GM21526 (cell line): Measurements from ENCODE around the gene TRAPPC2L.

ENCODE experiments used
- ATAC-seq: cut with Tn5 transposase; IDR thresholded peaks from one replicate; pipeline ENCODE4 v1.9.1; 2021; ENCODE audit warnings: moderate library complexity; ENCODE audit not compliant: unreplicated experiment, low FRiP score

The TRAPPC2L gene

DNA sequence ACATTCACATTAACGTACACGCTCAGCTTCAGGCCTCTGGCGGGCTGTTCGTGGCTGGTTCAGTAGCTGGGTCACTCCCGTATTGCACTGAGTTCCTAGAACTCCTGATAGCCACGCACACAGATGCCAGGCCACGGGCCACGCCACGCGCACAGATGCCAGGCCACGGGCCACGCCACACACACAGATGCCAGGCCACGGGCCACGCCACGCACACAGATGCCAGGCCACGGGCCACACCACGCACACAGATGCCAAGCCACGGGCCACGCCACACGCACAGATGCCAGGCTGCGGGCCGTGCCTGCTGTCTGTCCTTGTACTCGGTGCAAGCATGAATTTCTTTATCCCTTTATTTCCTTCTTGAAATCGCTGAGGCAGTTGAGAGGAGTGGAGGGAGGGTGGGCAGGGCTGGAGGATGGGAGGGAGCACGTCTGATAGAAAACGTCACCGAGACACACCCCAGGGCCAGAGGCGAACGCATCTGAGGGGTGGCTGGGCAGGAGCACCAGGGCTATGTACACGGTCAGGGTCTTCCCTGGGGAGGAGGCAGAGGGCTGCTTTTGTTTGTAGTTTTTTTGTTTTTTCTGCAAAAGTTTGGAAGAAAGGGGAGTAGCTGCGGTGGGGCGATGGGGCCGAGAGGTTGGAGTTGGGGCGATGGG lies 18.1 kb downstream of the TRAPPC2L start:
- ATAC-seq, result no peak

DNA sequence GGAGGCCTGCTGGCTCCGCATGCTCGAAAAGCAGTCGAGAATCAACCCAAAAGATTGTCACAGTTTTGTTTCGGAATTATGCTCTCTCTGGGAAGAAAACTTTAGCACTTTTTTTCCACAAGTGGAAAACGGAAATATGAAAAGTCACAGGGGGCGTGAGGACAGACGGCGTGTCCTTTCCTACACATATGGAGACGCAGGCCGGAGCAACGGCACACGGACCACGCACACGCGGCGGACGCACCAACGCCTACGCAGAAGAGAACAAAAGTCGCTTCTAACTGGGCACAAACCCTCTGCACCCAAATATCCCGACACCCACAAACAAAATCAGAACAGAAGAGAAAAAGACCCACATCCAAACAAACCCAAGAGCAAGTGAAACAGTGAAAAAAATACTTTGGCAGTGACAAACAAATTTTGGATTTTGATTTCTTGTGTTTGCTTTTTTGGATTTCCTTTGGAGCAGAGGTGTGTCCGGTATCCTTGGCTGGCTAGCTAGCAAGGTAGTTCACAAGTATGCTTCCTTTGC lies 18.8 kb downstream of the TRAPPC2L start:
- ATAC-seq, result no peak

DNA sequence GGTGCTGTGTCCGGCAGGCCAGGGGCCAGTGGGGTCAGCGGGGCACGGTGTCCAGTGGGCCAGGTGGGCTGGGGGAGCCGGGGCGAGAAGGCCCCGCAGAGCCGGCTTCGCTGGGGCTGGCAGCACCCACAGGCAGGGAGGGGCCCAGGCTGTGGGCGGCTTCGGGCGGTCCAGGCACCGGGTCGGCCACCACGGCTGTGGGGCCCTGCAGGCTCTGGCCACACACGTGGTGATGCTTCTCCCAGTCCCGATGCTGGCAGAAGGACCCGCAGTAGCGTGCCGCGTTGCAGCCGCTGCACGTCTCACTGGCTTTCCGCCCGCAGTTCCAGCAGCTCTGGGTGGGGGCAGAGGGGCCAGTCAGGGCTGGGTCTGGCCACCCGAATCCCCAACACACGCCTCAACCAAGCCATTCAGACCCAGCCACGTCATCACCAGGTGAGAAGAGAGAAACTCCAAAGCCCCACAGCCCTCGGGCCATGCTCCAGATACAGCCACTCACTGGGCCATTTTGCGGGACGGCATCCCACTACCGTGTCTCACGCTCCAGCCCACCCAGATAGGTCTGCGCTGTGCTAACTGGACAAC lies 20.1 kb downstream of the TRAPPC2L start:
- no peak for ATAC-seq

DNA sequence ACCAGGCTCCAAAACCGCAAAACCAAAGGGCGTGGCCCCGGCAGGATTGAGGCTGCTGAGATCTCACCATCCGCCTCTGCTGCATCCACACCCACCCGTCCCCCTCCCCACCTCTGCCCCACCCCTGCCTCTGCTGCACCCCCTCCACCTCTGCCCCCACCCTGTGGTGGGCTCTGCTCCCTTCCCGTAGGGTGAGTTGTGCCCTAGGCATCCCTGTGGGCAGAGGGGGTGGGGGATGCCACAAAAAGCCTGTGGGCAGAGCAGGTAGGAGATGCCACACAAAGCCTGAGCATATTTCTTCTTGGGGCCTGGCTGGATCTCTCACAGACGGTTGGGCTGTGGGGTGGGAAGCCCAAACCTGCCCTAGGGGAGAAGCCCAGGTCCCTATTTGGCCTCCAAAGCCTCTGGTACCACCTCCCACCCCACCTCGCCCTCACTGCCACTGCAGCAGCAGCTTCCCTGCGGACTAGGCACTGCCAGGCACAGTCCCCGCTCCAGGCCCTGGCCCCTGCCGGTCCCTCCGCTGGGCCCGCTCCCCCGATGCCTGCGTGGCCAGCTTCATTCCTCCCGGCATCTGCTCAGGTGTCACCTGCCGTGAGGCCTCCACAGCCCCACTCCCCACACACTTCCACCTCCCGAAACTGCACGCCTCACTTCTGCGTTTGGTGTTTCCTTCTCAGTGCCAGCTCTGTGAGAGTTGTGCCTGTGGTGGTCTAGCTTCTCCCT lies 20.8 kb downstream of the TRAPPC2L start:
- ATAC-seq, result no peak

DNA sequence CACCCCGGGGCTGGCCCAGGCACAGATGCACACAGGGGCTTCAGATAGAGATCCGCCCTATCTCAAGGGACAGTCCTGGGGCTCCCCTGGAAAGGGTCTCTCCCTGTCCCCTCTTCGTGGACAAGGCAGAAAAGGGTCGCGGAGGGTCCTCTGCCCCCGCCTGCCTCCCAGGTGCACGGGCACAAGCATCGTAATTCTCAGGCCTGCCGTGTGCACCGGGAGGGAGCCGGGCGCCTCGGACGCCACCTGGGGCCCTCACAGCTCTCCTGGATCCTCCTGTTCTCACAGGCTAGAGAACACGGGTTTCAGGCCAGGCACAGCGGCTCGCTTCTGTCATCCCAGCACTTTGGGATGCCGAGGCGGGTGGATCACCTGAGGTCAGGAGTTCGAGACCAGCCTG lies 21.4 kb downstream of the TRAPPC2L start:
- no peak for ATAC-seq

DNA sequence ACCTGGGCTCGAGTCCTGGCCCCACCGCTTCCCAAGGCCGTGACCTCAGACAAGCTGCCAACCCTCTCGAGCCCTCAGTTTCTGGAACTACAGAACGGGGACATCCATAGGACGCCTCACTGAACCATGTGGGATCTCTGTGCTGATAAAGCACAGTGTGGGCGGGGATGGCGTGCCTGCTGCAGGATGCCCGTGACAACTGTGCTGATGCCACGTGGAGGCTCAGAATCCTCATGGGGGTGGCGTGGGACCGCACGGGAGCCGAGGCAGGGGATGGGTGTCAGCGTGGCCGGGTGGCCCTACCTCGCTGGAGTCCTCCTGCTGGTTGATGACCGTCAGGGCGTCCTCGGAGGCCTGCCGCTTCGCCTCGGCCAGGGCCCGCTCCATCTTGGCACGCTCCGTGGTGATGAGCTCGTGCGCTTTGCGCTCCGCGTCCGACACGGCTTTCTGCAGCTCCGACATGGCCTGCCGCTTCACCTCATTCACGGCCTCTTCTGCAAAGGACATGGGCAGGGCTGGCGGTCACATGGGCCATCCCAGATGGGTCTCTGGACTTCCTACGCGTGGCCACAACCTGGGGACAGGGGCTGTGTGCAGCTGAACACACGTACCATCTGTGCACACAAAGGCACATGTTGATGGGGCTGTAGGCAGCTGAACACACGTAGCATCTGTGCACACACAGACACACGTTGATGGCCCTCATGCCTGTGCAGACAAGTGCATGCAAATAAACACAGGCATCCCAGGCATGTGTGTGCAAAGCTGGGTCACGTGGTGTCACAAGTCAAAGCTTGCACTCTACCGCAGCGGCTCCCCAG lies 22.2 kb downstream of the TRAPPC2L start:
- no peak for ATAC-seq

DNA sequence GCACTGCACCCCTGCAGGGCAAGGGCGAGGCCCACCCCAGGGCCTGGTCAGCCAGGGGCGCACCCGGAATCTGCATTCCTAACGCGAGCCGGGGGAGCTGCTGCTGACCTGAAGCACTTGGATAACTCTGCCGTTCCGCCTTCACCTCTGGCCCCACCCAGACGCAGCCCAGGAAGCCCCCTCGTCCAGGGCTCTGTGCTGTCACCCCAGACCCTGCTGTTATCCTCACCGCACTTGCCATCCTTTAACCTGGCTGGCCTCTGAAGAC lies 22.8 kb downstream of the TRAPPC2L start:
- ATAC-seq, result no peak

DNA sequence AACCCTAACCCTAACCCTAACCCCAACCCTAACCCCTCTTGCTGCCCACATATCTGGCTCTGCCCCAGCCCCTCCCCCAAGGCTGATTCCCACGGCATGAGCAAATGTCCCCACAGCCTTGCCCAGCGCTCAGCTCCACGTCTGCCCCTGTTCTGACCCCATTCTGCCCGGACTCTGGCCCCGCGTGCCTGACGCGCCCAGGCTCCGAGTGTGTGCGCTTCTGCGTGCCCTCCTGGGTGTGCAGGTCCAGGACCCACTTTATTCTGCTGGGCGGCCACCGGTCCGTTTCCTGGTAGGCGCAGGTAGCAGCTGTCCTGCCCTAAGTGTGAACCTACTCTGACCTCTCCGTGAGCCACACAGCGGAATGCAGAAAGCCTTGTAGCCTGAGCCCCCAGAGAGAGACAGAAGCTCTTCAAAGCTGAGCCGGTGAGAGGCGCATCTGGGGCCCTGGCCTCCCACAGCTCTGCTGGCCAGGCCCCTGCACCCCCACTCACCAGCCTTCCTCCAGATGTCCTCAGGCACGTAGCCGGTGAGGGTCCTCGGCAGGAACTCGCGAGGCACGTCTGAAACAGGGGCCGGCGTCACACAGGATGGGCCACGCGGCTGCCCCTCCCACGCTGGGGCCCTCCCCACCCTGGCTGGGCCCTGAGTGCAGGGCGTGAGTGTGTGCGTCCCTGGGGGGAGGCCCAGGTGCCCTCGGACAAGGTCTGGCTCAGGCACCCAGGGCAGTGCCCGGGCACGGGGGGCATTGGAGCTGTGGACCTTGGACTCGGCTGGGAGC lies 23.5 kb downstream of the TRAPPC2L start:
- no peak for ATAC-seq

DNA sequence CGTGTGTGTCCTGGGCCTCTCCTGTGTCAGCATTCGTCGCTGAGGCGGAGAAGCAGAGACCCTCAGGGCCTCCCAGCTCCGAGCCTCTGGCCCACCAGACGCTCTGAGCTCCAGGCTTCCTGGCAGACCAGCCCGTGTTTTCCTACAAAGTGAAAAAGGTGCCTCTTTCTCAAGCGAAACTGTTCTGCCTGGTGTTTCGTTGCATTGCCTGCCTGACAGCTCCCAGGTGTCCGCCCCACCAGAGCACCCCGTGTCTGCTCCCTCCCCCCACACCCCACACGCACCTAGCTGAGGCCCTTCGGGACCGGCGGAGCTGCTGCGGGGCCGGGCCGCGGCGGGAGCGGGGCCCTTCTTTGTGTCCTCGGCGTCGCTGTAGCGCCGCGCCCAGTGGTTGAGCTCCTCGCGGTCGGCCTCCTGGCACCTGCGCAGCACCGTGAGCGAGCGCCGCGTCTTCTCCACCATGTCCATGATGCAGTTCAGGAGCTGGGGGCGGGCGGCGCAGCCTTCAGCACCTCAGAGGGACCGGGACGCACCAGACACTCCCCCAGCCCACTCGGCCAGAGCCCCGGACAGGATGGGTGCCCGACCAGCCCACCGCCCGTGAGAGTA lies 24.2 kb downstream of the TRAPPC2L start:
- ATAC-seq, result no peak

DNA sequence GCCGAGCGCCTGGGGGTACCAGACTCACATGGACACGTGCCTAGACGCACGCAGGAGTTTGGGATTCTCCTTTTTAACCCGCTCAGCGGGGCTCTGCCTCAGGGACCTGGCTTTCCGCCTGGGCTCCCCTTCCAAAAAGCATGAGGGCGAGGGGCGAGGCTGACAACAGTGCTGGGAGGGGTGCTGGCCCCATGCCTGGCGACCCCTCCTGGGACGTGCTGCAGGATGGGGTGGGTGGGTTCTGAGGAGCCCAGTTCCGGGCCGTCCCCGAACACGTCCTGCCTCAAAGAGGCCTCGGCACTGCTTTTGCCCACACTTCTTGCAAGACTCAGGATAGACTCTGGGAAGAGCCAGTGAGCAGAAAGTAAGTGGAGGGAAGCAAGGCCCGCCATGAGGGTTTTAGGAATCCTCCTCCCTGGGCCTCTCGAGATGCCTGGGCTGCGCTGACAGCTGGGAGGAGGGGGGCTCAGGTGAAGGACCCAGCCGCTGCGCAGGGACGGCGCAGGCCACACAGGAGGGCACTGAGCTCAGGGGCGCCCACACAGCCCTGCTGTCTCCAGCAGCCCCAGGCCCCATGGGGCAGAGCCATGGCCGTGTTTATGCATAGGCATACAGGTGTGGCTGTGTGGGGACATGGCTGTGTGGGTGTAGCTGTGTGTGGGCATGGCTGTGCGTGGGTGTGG lies 24.9 kb downstream of the TRAPPC2L start:
- no peak for ATAC-seq

DNA sequence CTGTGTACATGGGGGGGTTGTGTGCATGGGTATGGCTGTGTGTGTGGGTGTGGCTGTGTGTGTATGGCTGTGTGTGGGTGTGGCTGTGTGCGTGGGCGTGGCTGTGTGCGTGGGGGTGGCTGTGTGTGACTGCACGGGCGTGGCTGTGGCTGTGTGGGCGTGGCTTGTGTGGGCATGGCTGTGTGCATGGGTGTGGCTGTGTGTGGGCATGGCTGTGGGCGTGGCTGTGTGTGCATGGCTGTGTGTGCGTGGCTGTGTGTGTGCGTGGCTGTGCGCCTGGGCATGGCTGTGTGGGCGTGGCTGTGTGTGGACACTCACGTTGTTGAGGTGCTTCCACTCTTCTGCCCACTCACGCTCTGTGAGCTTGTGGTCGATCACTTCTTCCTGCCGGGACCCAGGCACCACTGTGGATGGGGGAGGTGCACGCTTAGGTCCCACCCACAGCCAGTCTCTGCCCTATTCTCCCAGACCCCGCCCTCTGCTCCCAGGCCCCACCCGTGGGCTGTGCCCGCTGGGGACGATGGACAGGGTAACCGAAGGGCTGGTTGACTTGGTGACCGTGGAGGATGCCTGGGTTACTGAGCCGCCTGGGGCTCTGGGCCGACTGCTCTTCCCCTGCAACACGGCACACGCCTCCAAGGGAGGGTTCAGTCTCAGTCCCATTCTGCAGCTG lies 25.6 kb downstream of the TRAPPC2L start:
- no peak for ATAC-seq

DNA sequence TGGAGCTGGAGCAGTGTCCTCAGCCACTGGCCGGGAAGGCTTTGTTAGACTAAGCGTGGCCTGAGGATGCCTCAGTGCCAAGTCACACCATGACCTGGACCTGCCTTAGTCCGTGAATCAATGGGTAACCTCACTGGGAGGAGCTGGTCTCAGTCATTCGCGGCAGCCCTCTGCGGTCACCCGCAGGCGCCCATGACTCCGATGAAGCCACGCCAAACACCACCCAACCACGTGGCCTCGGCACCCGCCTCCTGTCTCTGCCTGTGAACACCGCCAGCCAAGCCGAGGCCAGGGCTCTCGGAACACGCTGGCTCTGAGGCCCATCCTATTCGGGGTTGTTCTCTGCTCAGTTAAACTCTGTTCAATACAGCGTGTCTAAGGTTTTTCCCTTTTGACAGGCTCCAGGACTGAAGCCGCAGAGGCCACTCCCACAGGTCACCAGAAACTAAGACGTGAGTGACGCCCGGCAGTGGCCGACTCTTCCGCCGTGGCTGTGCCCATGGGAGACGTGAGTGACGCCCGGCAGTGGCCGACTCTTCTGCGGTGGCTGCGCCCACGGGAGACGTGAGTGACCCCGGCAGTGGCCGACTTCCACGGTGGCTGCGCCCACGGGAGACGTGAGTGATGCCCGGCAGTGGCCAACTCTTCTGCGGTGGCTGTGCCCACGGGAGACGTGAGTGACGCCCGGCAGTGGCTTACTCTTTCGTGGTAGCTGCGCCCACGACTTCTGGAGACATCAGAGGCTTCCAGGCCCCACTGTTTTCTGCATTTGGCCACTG lies 26.4 kb downstream of the TRAPPC2L start:
- no peak for ATAC-seq

DNA sequence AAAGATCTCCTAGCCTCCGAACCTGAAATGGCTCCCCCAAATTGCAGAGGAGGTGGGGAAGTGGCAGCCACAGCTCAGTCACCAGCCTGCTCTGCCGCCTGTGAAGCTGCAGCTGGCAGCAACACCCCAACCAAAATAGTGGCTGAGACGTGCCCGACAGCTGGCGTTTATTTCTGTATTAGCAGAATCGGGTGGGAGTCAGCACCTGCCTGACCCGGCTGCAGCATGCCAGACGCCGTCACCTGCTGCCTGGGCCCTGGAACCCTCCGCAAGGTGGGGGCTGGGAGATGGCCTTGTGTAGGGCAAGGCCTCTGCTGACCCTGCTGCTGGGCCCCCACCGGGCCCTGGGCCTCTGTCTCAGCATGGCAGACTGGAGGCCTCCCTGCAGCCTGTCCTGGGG lies 27.0 kb downstream of the TRAPPC2L start:
- no peak for ATAC-seq

DNA sequence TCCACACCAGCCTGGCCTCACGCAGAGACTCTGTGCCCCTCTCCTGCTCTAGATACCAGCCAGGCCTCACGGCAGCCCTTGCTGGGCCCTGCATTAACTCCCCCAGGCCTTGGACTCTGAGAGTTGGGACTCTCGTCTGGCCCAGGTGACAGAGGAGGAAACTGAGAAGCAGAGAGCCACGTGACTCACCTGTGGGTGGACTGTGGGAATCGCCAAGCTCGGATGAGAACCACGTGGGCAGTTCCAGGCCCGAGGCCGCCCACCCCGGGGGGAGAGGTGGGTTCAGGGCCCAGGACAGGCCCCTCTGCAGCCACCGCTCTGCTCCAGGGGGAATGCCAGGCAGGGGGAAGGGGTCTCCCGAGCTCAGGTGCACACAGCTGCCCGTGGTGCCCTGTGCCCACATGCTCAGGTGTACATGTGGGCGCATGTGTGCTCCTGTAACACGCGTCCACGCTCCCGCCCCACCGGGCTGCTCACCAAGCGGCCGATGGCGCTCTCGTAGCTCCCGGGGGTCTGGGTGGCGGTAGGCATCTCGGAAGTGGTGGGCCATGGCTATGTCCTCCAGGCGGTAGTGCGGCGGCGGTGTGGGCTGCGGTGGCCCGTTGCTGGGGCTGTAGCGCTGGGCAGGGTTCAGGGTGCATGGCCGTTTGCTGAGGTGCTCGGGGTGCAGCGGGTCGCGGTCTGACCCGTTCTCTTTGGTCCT lies 27.8 kb downstream of the TRAPPC2L start:
- no peak for ATAC-seq

DNA sequence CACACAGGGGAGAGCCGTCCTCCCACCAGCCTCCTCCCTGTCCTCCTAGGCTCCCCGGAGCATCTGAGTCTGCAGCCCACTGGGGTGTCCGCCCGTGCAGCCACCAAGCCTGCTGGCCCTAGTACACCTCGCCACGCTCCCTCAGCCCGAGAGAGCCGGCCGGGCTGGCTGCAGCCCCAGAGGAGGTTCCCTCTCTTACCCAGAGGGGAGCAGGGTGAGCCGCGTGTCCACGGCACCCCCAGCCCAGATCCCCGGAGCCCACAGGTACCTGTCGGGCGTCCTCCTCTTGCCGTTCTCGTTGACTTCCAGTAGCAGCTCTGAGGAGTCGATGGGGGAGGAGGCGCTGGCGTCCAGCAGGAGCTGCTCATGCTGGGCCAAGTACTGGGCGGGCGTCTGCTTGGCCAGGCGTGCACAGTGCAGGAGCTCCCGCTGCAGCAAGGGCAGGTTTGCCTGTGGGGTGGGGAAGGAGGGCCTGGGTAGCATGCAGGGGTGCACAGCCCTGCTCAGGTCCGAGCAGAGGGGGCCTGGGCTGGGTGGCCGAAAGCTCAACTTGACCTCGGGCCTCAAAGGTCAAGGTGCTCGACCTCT lies 28.9 kb downstream of the TRAPPC2L start:
- ATAC-seq, result no peak

DNA sequence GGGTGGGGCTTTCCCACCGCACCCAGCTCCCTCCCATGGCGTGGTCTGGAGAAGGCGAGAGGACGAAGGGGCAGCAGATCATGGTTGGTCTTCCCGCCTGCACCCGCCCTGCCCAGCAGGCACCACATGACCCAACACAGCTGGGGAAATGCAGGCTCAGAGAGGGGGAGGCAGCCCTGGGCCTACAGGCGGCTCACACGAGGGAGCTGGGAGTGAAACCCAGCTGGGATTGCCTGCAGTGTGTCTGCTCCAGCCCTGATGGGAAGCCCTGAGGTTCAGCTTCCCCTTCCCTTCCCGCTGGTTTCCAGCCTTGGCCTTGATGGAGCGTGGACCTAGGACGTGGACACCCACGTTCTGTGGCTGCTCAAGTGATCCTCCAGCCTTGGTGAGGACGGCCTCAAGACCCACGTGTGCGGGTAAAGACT lies 29.5 kb downstream of the TRAPPC2L start:
- ATAC-seq, result no peak

DNA sequence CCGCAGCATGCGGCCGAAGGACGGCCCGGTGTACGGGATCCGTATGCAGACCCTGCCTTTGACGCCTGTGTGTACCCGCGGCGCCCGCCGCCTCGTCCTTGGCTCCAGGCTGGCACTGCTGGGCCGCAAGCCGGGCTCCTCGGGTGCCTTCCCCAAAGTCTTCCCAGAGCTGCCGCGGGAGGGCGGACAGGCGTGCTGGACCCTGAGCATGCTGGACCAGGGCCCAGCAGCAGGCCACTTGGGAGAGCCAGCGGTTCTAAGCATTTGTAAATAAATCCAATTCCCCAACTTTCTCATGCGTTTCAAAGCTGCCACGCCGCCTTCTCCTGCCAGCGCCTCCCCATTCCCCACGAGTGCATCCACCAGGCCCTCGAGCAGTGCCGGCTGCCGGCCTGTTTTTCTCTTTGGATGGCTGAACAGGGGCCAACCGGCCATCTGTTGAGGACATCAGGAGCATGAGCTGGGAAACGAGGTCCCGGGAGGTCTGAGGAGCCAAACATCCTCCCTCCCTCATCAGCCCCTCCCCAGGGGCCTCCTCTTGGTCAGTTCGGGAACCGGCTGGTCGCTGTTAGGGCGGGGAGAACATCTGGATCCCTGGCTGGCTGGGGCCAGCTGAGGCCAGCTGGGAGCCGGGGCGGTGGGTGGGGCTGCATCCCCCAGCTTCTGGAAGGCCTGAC lies 30.1 kb downstream of the TRAPPC2L start:
- ATAC-seq, result no peak
